ENCODE results near the gene NTM.

NTM gene

DNA sequence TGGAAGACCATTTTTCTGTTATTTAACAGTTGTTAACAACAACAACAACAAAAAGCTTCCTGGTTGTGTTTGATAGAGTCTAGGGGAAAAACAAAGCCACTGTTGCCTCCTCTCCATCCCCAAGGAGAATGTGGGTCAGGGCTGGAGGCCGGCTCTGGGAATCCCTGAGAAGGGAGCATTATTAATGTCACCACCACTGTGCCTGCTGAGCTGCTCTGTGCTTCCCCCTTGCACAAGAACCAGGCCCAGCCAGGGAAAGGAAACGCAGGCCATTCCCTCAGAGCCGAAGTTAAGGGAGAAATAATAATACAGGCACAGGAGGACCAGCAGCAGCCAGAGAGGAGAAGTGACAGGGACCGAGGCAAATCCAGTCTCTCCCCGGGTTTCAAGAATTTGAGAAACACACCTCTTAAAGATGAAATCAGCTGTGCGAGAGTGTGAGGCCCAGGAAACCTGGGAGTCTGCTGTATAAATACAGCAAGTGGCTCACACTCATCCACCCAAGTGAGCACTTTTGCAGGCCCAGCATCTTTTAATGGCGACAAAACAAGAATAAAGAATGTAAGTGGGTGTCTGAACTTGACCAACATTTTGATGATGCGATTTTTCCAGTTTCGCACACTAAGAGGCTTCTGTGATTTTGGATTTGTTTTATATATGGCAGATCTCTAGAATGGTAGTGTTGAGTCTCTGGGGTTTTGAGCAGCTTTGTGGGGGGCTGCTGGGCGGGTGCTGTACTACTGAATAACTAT lies 539.2 kb downstream of the NTM start:
- Histone ChIP-seq H3K4me3 (peak overlapping the region in 1 of 7 experiments; percentile 33), H3K27ac (peak overlapping the region in 1 of 21 experiments; percentile 65)

DNA sequence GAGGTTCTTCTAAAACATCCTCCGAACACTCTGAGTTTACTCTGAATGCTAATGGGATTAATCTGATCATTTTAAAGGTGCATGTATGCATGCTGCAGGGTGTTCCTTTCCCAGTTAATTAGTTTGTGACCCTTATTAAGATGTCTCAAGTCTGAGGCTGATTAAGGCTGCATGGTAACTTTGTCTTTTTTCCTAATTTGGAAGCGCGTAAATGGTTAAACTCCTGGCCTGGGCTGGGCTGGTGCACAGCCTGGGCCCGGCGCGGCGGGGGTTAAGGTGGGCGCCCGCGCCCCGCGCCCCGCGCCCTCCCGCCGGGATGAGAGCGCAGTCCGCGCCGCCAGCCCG lies 539.7 kb downstream of the NTM start:
- peak overlapping the region in 5 of 7 experiments; percentile 16 to 36 (median 21) for H3K4me3 ChIP-seq

DNA sequence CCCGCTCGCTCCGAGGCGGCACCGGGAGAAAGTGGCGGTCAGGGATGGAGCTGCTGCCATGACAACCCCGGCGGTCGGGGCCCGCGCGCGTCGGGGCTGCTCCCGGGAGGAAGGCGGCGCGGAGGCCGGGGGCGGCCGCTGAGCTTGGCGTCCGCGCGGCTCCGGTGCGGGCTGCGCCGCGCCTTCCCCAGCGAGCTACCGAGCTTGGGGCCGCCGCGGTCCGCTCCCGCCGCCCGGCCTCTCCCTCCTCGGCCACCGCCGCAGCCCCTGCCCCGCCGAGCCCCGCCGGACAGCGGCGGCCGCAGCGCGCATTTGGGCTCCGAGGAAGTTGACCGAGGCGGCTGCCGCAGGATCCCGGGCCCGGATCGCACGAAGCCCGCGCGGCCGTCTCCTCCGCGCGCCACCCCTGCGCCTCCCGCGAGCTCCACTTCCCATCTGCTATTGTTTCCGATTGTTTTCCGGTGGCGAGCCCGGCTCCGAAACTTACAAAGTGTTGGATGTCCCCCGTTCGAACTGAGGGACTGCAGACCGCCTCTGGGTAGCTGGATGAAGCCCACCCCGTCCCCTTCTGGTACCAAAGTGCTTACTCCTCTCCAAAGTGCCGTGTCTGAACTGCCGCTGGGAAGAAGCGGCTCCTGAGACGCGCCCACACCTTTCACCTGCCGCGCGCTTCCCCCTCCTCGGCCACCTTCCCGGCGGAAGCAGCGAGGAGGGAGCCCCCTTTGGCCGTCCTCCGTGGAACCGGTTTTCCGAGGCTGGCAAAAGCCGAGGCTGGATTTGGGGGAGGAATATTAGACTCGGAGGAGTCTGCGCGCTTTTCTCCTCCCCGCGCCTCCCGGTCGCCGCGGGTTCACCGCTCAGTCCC lies 540.3 kb downstream of the NTM start:
- H3K4me3 ChIP-seq: peak overlapping the region; percentile 16 to 36 (median 23)
- peak overlapping the region in 4 of 21 experiments; percentile 1 to 65 (median 24) for H3K27ac ChIP-seq

More for the DNA sequence above, 539.7 kb downstream of the NTM start:
- H3K27ac ChIP-seq: peak overlapping the region in 2 of 21 experiments; percentile 33 to 65

DNA sequence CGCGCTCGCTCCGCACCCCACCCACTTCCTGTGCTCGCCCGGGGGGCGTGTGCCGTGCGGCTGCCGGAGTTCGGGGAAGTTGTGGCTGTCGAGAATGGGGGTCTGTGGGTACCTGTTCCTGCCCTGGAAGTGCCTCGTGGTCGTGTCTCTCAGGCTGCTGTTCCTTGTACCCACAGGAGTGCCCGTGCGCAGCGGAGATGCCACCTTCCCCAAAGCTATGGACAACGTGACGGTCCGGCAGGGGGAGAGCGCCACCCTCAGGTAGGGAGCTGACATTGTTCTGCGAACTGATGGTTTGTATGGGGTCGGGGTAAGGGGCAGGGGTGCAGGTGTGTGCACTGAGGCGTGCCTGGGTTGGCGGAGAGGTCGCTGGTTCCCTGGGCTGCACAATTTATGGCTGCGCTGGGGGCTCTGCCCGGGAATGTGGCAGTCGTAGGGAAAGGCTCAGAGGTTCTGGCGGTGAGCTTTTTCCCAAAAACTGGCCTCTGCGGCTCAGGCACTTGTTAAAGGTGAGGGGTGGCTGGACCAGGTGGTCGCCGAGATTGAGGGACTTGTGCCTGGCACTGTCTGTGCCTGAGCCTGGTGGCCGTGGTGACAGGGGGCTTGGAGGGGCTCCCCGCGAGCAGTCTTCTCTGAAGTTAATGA lies 541.1 kb downstream of the NTM start:
- Histone ChIP-seq H3K27ac (peak overlapping the region in 2 of 21 experiments; percentile 1 to 65), H3K4me3 (peak overlapping the region; percentile 16 to 36 (median 23))

DNA sequence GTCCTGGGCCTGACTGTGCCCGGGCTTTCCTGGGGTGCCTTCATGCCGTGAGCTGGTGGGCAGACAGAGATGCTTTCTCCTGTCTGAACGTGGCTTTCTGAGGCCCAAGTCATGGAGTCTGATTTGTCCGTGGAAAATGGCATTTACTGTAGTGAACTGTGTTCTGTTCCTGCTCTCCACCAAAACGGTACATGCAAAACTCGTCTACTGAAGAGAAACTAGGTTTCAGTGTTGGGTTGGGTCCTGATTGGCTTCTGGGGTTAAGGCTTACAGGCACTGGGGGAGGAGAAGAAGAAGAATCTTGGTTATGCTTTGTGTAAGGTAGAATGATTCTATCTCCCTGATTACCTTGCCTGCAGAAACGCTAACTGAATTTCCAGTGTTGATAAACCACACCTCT lies 541.7 kb downstream of the NTM start:
- peak overlapping the region in 1 of 21 experiments; percentile 34 for H3K27ac ChIP-seq
- no peak overlapping the region for H3K4me3 ChIP-seq

DNA sequence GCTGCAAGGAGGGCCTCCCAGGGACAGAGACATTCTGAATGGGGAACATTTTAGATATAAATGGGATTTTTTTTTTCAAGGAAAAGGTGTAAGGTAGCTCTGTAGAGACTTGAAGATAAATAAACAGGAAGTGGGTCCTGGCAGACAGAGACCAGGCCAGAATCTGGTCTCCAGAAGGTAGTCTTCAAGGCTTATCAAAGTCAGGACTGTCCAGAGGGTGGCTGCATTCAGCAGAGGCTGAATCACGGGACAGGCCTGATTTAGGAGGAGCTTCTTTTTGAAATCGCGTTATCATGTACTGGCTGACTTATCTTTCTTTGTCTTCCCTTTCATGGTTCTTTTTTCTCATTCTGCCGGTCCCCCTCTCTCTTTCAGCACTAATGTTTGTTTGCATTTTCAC lies 542.9 kb downstream of the NTM start:
- no peak overlapping the region for H3K27ac ChIP-seq
- no peak overlapping the region for H3K4me3 ChIP-seq

DNA sequence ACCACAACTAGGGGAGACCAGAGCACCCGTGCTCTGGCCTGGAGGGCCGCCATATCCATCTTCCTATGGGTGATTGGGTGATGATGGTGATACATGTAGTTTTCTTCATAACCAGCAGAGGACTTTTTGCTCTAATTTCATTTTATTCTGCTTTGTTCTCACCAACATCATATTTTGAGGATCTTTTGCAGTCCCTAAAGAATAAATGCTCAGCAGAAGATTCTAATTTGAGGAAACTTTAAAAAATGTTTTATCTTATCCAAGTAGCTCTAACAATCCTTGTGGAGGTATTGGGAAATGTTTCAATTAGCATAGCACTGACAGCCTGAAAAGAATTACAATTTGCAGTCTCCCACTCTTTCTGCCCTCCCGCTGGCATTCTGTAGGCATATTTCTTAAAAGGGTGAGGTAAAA lies 544.0 kb downstream of the NTM start:
- H3K27ac ChIP-seq: no peak overlapping the region

DNA sequence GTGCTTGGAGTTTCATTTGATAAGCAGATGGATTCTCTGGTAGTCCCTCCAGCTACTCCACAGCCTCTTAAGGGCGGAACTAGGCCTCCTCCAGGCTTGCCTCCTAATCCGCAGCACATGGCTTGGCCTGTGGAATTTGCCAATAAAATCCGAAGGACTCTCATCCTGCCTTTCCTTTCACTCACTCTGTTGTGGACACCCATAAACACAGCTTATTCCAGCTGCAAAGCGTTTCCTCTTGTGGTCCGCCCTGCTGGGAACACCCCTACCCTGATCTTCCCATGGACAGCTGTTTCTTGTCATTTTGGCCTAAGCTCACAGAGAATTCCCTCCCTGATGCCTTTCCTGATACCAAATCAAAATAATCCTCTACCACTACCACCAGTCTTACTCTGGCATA lies 546.2 kb downstream of the NTM start:
- no peak overlapping the region for H3K27ac ChIP-seq
- no peak overlapping the region for H3K4me3 ChIP-seq

More for the DNA sequence above, 544.0 kb downstream of the NTM start:
- no peak overlapping the region for H3K4me3 ChIP-seq

DNA sequence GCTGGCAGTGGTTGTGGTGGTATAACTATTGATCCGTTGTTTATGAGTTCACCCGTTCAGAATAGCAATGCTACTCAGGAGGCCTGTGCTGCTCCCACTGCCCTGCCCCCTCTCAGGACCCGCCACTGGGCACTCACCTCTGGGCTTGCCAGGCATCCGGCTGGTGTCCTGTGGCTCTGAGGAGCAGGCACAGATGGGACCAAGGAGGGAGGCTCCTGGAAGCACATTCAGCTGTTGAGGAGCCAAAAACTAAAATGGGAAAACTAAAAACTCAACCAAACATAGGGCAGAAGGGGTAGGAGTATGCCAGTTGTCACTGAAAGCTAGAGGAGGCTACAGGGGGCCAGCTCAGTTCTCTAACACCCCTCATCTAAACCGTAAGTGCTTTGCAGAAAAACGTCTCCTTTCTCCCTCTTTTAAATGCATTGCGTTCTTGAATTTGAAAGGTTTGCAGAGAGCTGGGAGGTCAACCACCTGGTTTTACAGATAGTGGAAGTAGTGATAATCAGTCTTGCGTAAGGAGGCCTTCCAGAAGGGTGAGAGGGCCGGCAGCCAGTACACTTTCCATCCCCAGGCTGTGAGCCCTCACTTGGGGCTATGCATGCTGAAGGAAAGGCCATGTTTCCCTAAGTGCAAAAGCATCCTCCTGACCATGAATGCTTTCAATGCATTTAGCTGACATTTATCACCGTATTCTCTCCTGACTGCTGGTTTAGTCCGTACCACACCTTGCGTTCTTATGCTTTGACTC lies 547.4 kb downstream of the NTM start:
- no peak overlapping the region for H3K4me3 ChIP-seq
- H3K27ac ChIP-seq: no peak overlapping the region

DNA sequence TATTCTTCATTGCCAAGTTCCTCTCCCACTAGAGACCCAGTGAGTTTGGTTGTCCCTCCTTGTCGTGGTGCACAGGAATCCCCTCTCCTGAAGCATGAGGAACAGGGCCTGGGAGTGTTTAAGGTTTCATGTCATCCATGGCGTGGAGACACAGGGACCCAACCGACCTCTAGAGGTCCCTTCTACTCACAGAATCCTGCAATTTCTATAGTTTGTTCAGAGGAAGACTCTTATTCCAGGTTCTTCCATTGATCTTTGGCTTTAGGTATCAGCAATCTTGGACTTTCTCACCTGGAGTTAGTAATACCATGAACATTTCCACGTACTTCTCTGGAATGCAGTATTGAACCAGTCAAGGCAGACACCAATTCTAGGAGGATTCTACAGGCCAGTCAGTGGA lies 548.2 kb downstream of the NTM start:
- H3K4me3 ChIP-seq: no peak overlapping the region
- no peak overlapping the region for H3K27ac ChIP-seq

DNA sequence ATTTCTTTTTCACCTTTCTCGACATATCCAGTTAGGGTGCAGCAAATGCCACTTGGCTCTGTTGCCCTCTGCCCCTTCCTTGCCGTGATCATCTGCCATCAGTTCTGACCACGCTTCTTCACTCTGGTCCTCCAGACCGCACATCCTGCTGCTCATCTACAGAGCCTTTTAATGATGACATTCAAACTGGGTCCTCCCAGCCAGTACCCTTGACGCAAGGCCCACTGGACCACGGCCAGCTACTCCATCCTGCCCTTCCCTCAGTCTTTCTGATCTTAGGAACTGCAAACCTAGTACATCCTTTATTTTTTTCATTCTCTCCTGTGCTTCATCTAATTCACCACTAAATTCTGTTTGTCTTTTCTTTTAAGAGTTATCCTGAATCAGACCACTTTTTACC lies 551.8 kb downstream of the NTM start:
- no peak overlapping the region for H3K27ac ChIP-seq
- no peak overlapping the region for H3K4me3 ChIP-seq

DNA sequence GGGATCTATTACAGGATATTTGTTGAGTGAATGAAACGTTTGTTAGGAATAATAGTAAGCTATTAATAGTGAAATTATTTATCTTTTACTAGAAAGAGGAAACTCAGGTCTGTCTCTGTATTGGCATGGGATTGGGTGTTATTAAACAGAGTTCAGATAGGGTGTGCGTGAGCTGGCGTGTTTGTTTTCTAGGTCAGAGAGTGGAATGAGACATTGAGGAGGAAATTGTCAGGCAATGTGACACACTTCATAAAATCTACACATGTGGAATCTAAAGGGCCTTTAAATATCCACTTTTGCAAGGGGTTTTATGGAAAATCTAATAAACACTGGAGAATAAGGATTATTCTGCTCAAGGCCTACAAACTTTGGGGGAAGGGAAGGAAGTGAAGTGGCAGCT lies 552.9 kb downstream of the NTM start:
- Histone ChIP-seq H3K4me3 (no peak overlapping the region), H3K27ac (no peak overlapping the region)

DNA sequence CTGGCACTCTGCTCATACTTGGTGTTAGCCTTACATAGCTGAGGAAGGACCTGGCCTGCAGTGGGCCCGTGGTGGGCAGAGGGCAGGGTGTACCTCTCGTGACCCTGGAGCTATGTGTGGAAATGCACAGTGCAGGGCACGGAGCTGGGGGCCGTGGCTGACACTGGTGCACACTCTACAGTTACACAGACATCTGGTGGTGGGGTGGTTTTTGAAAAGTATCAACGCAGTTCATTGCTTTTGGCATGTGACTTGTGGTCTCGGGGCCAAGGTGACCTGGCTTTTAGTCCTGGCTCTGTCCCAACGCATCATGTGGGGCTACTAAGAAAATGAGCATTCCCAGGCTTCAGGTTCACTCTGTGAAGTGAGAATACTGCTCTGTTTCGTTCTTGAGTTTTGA lies 553.6 kb downstream of the NTM start:
- H3K27ac ChIP-seq: no peak overlapping the region
- no peak overlapping the region for H3K4me3 ChIP-seq

DNA sequence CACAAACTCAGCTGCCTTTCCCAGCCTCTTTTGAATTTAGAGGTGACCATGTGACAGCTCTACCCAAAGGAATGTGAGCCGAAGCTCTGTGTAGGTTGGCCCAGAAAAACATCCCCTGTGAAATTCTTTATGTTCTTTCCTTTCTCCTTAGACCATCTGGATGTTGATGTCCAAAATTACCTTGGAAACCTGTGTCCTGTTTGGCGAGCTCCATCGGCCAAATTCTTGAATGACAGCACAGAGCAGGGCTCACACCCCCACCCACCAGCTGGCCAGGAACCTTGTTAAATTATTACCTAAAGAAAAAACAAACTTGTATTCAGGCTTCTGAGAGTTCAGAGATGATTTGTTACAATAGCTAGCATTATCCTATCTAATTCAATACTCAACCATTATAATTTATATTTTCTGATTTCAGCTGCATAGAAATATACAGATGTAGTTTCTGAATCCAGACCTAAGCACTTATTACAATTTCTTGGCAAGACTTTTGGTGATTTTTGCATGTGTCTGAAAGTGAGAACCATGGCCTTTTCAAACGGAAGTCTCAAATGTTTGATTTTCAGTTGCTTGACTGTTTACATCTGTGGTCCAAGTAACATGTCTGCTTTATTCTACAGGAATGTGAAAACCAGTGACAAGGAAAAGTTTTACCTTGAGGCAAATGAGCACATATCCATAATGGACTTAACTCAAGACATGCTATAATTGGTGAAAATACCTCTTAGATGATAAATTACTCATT lies 554.2 kb downstream of the NTM start:
- H3K4me3 ChIP-seq: no peak overlapping the region
- H3K27ac ChIP-seq: no peak overlapping the region

DNA sequence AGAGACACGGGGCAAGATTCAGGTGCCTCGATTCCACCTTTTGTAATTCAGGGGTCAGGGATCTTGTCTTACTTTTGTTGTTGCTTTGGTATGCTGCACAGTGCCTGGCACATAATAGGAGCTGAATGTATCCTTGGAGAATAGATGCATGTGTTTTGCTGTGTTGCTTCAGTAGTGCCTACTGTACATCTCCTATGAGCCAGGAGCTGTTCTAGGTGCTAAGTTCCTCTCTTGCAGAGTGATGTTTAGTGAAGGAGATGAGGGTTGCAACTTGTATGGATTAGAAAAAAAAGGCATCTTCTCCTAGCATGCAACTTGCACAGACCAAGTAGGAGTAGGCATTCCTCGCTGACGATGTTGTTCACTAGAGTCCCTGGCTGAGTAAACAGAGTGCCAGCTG lies 555.4 kb downstream of the NTM start:
- Histone ChIP-seq H3K4me3 (no peak overlapping the region), H3K27ac (no peak overlapping the region)

DNA sequence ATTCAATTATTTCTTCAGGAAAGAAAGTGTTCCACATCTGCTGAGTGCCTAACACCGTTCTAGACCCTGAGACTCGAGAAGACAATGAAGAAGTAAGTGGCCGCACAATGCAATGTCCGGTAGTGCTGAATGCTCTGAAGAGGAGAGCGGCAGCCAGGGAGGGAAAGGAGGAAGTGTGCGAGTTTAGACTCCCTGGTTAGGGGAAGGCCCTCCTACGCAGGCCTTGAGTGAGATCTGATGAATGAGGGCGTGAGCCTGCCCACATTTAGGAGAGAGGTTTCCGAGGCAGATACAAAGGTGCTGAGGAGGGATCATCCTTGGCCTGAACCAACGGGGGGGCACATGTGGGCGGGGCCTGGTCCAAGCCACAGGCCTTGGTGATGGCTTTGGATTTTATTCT lies 558.6 kb downstream of the NTM start:
- Histone ChIP-seq H3K4me3 (no peak overlapping the region), H3K27ac (no peak overlapping the region)

DNA sequence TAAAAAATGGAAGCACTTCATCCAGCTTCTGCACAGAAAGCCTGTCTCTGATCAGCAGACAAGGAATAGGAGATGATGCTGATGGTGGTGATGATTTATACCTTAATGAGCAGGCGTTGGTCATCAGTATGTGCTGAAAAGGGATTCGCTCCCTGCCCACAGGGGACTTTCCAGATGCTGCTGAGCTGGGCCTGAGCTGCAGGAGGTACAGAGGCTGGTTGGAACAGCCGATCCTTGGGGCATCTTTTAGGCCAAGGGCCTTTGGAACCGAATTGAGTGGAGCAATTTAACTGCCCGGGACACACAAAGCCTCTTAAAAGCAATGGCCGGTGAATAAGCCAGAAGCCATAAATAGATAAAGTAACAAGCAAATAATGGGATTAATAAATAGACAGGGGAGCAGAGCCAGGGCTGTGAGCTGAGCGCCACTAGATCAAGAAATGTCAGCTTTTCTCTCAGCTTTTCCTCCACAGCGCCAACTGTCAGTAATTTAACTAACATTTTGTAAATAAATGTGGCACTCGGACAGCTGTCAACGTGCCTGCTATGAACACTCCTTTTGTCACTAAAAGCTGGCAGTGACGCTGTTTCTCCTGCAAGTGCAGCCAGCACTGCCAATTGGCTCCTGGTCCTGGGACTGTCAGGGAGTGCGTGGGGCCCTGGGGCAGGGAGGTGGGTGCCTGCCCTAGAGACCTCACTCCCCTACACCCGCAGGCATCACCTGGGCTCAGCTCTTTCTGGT lies 562.3 kb downstream of the NTM start:
- no peak overlapping the region for H3K4me3 ChIP-seq
- no peak overlapping the region for H3K27ac ChIP-seq

DNA sequence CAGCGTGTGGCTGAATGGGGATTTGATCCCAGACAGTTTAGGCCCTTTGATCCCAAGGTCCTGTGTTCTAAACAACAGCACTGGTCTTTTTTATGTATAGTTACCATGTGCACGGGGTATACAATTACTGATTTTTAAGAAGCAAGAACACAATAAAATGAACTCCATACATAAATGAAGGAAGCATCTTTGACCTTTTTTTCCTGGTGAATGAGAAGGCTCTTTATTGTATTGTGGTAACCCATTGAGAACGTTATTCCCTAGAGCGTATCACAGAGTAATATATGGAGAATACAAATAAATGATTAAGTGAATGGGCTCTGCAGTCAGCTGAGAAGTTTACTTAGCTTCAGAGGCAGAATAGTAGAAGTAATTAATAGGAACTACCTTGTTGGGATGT lies 563.6 kb downstream of the NTM start:
- no peak overlapping the region for H3K4me3 ChIP-seq
- H3K27ac ChIP-seq: no peak overlapping the region

DNA sequence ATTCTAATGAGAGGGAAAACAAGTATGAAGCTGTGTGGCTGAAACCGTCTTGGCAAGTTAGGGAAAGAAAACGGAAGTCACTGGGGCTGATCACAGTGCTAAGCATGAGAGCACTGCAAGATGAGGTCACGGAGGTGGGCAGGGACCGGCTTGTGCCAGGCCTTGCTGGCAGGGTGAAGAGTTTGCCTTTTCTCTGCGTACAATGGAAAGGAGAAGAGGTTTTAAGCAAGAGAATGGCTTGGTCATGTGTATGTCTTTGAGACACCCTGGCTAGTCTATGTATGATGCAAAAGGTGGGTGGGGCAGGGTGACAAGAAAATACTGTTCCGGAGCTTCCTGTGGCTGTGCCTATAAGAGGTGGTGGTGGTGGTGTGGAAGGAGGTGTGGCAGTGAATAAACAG lies 567.9 kb downstream of the NTM start:
- H3K4me3 ChIP-seq: no peak overlapping the region
- H3K27ac ChIP-seq: no peak overlapping the region

Measured in skin epidermis (tissue), 12 donors.